NK-92 (cell line): ENCODE results near the gene AKAP9.
"Not testable (repeated sequence)": the region's sequence is repeated elsewhere in the genome, so short reads cannot be mapped to it uniquely, and the experiment has no call there.

Source experiments
- DNase-seq: peaks from one replicate; lab custom pipeline; 2025; ENCODE audit not compliant: unreplicated experiment; lab: John Stamatoyannopoulos, UW

AKAP9 gene

GRCh38 chr7:92058899-92059298 lies 118.2 kb downstream of the AKAP9 start:
- DNase-seq, result no peak

DNA sequence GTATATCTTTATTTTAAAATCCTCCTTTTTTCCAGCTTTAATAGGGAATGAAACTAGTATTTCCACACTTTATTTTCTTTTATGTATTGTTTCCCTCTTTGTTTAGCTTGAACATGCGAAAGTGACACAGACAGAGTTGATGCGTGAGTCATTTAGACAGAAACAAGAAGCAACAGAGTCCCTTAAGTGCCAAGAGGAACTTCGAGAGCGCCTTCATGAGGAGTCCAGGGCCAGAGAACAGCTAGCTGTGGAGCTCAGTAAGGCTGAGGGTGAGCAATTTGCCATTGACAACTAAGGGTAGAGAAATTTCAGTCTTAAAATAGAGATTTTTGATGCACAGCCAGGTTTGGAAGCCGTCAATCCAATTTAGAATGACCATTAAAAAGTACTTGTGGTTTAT lies 120.5 kb downstream of the AKAP9 start:
- DNase-seq, result no peak

- no peak for DNase-seq
Measured at GRCh38 chr7:92064438-92065029, 123.9 kb downstream of the AKAP9 start.

DNA sequence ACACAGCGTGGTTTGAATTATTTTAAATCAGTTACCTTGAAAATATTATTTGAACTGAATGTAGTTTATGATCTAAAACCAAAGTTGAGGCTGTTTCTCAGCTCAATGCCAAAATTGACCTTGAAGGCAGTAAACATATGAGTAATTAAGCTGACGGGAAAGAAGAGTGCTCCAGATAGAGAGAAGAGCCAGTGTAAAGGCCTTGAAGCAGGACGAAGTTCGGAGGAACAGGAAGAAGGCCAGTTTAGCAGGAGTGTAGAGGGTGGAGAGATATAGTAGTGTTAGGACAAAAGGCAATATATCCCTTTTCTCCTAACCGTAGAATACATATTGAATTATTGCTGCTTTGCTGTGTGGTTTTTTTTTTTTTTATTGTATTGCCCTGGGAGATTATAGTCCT lies 130.4 kb downstream of the AKAP9 start:
- no peak for DNase-seq

DNA sequence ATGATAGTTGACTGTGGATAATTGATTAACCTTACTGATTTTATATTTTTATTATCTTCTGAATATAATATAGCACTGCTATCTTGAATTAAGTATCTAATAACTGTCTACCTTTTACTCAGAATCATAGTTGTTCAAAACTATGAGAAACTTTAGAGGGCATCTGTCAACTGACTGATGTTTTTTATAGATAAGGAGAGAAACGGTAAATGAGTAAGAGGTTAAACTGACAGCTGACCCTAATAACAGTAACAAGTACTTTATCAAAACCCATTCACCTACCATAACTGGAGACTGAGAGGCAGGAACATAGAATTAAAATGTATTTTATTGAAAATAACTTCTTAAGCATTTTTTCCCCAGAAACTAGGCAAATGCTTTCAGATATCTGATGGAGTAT lies 131.5 kb downstream of the AKAP9 start:
- DNase-seq, result no peak

DNA sequence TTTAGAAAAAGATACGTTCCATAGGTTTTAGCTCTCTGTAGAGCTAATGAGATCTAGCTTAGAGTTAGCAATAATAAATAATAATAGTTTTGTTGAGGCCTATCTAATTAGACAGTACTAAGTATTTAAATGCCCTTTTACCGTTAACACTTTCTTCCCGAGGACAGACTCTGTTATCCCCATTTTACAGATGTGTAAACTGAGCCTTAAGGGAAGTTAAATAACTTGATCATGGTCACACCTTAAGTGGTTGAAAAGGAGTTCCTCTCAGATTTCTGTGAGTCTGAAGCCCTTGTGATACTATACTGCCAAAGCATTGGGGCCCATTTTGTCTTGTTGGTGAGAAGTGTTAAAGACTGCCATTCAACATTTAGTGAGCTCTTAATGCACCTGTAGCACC lies 132.0 kb downstream of the AKAP9 start:
- no peak for DNase-seq

- DNase-seq, result no peak
Measured at GRCh38 chr7:92075455-92076158, 134.9 kb downstream of the AKAP9 start.

DNA sequence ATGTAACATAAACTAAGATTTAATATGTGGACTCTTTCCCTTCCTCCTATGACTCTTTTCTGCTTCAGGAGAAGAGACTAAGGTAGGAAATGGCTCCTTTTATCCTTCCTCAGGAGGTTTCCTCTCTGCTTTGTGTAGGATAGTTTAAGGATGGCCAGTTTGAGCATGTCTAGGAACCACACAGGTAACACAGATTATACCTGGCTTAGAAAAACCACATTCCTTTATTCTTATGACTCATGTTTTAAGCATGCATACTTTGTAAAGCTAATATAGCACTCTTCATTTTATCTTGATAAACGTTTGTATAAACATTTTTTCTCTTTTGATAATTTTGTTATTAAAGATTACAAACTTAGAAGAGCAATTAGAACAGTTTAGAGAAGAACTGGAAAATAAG lies 135.8 kb downstream of the AKAP9 start:
- DNase-seq, result no peak

DNA sequence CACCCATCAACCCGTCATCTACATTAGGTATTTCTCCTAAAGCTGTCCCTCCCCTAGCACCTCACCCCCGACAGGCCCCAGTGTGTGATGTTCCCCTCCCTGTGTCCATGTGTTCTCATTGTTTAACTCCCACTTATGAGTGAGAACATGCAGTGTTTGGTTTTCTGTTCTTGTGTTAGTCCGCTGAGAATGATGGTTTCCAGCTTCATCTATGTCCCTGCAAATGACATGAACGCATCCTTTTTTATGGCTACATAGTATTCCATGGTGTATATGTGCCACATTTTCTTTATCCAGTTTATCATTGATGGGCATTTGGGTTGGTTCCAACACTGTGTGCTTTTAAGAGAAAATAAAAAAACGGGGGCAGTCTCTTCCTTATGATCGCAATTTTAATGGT lies 143.3 kb downstream of the AKAP9 start:
- not testable (repeated sequence) for DNase-seq

DNA sequence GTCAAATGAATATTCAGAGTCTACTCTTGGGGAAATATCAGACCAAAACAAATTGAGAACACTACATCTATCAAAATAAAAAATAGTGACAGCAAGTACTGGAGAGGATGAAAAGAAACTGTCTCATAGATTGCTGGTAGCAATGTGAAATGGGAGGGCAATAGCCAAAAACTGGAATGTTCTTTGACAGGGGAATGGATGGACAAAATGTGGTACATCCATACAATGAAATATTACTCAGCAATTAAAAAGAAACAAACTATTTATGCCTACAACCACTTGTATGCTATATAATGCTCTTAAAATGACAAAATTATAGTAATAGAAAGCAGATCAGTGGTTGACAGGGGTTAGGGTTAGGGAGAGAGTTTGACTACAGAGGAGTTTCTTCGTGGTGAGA lies 147.6 kb downstream of the AKAP9 start:
- no peak for DNase-seq

DNA sequence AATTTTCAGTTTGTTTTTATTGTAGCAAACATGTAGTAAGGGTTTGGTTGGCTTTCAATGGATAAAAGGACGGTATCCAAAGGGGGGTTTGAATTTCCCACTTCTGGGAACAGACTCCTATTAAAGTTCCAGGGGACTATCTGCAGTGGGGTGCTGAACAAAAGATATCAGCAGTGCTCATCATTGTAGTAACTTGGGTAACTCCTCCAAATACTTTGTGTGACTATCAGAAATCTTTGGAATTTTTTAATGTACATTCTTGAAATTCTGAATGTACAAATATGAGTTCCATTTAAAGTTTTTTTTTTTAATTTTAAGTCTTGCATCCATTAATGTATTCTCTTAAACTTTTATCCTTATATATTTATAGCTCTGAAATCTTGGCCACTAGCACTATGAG lies 151.5 kb downstream of the AKAP9 start:
- no peak for DNase-seq

DNA sequence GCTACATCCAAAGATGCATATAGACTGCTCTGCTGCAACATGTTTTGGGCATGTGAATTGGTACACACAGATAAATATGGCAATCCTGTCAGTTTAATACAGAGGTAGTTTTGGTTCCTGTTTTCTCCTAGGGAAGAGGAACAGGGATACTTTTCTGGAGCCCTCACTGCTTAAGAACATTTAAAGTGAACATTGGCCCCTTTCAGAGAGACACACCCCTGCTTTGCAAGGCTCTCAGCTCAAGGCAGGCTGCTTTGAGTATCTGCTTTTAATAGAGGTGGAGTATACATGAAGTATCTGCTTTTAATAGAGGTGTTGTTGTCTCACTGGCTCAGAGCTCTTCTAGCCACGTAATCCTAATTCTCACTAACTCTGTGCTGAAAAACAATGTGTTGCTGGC lies 154.7 kb downstream of the AKAP9 start:
- no peak for DNase-seq

DNA sequence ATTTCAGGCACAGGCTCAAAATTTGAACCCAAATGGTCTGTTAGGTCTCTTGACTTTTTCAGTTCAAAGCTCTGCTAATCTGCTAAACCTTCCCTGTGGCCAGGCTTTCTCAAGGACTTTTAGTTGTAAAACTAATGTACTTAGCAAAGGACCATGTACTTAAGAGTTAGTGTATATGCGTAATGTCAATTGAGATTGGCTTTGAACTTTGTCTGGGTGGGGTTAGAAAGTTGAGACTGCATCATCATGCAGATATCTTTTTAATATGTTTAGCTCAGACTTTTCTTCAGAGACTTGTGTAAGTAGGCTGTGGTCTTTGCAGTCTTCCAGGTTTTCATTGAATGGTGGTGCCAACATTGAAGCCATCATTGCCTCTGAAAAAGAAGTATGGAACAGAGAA lies 159.9 kb downstream of the AKAP9 start:
- DNase-seq, result no peak

DNA sequence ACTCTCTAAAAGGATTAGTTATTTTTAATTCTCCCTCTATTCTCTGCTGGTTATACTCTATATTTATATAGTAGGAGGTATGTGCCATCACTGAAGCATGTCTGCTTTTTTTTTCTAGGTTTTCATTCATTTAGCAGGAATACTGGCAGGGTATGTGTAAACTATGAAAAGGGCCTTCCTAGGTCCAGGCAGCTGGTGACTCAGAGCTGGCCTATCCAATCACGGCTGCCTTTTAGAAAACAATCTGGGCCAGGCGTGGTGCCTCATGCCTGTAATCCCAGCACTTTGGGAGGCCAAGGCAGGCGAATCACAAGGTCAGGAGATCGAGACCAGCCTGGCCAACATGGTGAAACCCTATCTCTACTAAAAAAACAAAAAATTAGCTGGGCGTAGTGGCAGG lies 162.2 kb downstream of the AKAP9 start:
- not testable (repeated sequence) for DNase-seq

GRCh38 chr7:92108821-92109220 lies 168.2 kb downstream of the AKAP9 start:
- DNase-seq, result no peak

DNA sequence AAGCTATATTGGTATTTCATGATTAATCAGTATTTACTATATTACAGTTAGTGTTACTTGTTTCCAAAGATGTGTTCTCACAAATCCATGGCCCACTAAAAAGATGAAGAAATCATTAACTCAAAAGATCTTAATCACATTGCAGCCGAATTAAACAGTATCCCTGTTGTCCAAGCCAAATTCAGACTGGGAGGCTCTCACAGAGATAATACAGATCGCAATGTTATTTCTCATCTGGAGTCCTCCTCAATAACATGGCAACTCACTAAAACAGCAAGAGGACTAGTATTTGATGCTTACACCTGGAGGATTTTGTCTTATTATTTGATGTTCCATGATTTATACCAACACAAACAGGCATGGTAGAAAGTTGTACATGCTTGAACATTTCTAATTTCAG lies 170.2 kb downstream of the AKAP9 start:
- DNase-seq, result no peak

DNA sequence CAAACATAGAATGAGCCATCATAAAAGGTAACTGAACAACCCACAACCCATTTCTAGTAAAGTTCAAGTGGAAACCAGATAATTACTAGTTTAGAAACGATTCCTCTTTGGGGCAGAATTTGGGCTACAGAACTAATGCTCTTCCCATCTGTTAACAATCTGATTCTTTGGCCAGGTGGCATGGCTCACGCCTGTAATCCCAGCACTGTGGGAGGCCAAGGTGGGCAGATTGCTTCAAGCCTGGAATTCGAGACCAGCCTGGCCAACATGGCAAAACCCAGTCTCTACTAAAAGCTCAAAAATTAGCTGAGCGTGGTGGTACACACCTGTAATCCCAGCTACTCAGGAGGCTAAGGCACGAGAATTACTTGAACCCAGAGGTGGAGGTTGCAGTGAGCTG lies 175.2 kb downstream of the AKAP9 start:
- no peak for DNase-seq

DNA sequence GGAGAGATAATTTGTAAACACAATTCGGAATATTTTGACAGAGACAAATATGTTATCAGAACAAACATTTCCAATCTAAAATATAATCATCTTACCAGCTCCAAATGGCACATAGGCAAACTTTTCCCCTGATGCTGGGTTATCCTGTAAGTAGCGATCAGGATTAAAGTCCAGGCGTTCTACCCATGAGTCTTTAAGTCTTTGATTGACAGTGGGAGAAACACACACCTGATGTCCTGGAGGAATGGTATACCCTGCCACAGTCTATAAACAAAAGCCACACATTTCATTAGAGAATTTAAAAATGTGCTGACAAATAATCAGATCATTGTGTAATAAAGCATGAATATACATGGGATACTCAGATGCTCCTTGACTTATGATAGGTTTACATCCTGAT lies 176.3 kb downstream of the AKAP9 start:
- DNase-seq, result no peak

DNA sequence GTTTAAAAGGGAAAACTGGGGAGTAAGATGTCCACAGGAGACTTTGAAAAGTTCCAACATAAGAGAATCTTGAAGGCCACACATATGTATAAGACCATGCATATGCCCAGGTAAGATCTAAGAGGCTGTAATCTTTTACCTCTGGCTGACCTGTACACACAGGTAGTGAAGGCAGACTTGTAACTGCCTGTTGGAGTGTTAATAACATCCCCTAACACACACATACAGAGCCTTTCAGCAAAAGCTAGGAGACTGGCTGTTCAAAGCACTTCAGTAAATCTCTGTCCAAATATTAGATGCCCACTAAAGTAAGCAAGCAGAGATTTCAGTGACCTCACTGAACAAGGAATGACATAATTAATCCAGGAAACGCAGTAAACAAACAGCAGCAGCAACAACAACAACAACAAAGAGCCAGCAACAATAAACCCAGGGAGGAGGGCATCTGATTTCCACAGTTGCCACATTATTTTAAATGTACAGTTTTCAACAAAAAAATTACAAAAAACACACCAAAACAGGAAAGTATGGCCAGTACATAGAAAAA lies 178.6 kb downstream of the AKAP9 start:
- DNase-seq, result no peak

- DNase-seq, result no peak
Measured at GRCh38 chr7:92121681-92122080, 181.0 kb downstream of the AKAP9 start.

- no peak for DNase-seq
Measured at GRCh38 chr7:92131093-92131492, 190.4 kb downstream of the AKAP9 start.

DNA sequence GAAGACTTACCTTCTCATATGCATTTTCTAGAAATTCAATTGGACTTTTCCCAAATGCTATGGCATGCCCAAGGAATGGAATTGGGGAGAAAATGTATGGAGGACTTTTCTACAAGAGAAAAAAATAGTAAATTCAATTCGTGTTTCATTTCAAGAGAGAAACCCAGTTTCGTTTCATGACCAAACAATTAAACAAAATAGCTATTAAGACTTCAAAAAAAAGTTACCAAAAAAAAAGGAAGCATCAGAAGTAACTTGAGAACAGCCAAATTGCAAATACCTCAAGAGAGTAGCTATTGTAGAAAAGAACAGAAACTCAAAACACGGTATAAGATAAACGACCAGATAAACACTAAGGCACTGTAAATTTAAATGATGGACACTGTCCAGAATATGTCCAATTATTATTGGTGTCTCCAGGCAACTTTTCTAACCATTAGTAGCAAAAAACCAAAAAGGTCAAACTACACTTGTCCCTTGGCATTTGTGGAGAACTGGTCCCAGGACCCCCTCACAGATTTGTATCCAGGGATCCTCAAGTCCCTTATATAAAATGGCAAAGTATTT lies 191.2 kb downstream of the AKAP9 start:
- DNase-seq, result no peak
